Calu3 (cell line): ENCODE results near the gene SH3RF2. TPM values are rescaled to one million over a fixed set of nuclear protein-coding genes. Genes with fewer than 3 reads are reported as not detected.
"Not testable (repeated sequence)": the region's sequence is repeated elsewhere in the genome, so short reads cannot be mapped to it uniquely, and the experiment has no call there.

Experiments used
- Bru-seq: library from RNA; stranded (reverse); fragments of 400-500 nt; gene quantifications from one replicate; lab custom pipeline; 2021; lab: Mats Ljungman, UMichigan
- BruChase-seq, 2 experiments: library from RNA; stranded (reverse); fragments of 400-500 nt; gene quantifications; one replicate each; lab custom pipeline; 2021; lab: Mats Ljungman, UMichigan
- BruUV-seq: library from RNA; stranded (reverse); fragments of 400-500 nt; replicated peaks from 2 replicates; lab custom pipeline; 2021; lab: Mats Ljungman, UMichigan
- CTCF ChIA-PET: fragments of 300-600 bp; sonication (Branson Sonifier 250); formaldehyde crosslinking; loops from one replicate; lab custom pipeline; 2022; ENCODE audit warnings: antibody characterized with exemption; lab: Charles Lee
- DNase-seq: peaks from one replicate; pipeline ENCODE4 v3.0.0; 2022
- H3K27ac Mint-ChIP-seq: one replicate; pipeline ENCODE4 v1.8.0; 2022; ENCODE audit warnings: mixed read lengths; ENCODE audit not compliant: unreplicated experiment
- H3K27me3 Mint-ChIP-seq: one replicate; pipeline ENCODE4 v1.8.0; 2022; ENCODE audit warnings: mixed read lengths; ENCODE audit not compliant: unreplicated experiment
- H3K36me3 Mint-ChIP-seq: one replicate; pipeline ENCODE4 v1.8.0; 2022; ENCODE audit warnings: mild to moderate bottlenecking, moderate library complexity, mixed read lengths; ENCODE audit not compliant: insufficient read depth, unreplicated experiment
- H3K4me1 Mint-ChIP-seq: one replicate; pipeline ENCODE4 v1.8.0; 2022; ENCODE audit warnings: mild to moderate bottlenecking, low read depth, mixed read lengths; ENCODE audit not compliant: unreplicated experiment
- H3K4me3 Mint-ChIP-seq: one replicate; pipeline ENCODE4 v1.8.0; 2022; ENCODE audit warnings: mild to moderate bottlenecking, low read depth, moderate library complexity, mixed read lengths; ENCODE audit not compliant: unreplicated experiment
- H3K9me3 Mint-ChIP-seq: one replicate; pipeline ENCODE4 v1.8.0; 2022; ENCODE audit warnings: low read depth, mixed read lengths; ENCODE audit not compliant: unreplicated experiment
- CTCF ChIP-seq: fragments of 200-600 bp; IDR thresholded peaks from one replicate; pipeline ENCODE4 v1.8.0; 2022; ENCODE audit warnings: antibody characterized with exemption; ENCODE audit not compliant: unreplicated experiment
- intact Hi-C: fragments of 100-400 bp; cut with micrococcal nuclease; formaldehyde crosslinking; loops from one replicate; pipeline ENCODE4 v1.10.0; 2022; ENCODE audit not compliant: unreplicated experiment
- long read RNA-seq: library from polyadenylated mRNA; stranded (forward); transcript quantifications from one replicate; pipeline ENCODE4 v2.0.0, GENCODE V29; 2022
- total RNA-seq: library from RNA; stranded (reverse); gene quantifications from 2 replicates; pipeline ENCODE4 v1.2.3, GENCODE V29; 2022

SH3RF2 gene
- total RNA-seq (21.9 and 25.1 TPM in 2 replicates), Bru-seq, nascent RNA (percentile 82 among the genes with signal in this experiment), BruChase-seq, experiment 1, labeled RNA remaining after a 6-hour chase (percentile 67 among the genes with signal in this experiment), BruChase-seq, experiment 2, labeled RNA remaining after a 2-hour chase (percentile 70 among the genes with signal in this experiment)
- long read RNA-seq, partial matches to known transcripts: 5 of 11 reads
- long read RNA-seq, other reads (novel, unspliced or antisense): 6 of 11 reads

- peak; percentile 76 for DNase-seq
Measured at GRCh38 chr5:145936401-145937131, at the start of gene SH3RF2. Gene SH3RF2 (plus strand): TSS chr5:145936578. CDS start chr5:145937929, 1,351 bp downstream.

GRCh38 chr5:145887217-145887616 is 49.2 kb upstream of the SH3RF2 start:
- Mint-ChIP-seq H3K9me3 (peaks cover 4% of the 10 kb centered on the region), H3K4me1 (no peaks in the 10 kb centered on the region), H3K27me3 (no peaks in the 10 kb centered on the region), H3K4me3 (no peak overlapping the region), H3K36me3 (no peaks in the 10 kb centered on the region), H3K27ac (no peak overlapping the region)
- intact Hi-C loops: loop anchor here (2.0 to 5.0 kb wide), 4 partner anchors 60 to 1685 kb away; no protein-coding TSS in a partner anchor
- no TSS peak for BruUV-seq
- no peak for TF ChIP-seq CTCF
- no peak for DNase-seq
- CTCF ChIA-PET: interaction anchor here (1.1 to 2.0 kb wide), 4 partner anchors 30 to 1684 kb away, joined by 3 to 9 read pairs (median 6); partner anchors contain the start of gene PRELID2

More at GRCh38 chr5:145936401-145937131, at the start of gene SH3RF2:
- intact Hi-C loops: loop anchor here (2.0 kb wide), 4 partner anchors 42 to 112 kb away; partner anchors contain the start of gene PRELID2
- H3K4me1 Mint-ChIP-seq: peaks cover 73% of the 10 kb centered on the region
- TF ChIP-seq CTCF: no peak
- peaks cover 42% of the 10 kb centered on the region for H3K36me3 Mint-ChIP-seq
- H3K4me3 Mint-ChIP-seq: peak within 1 kb of the TSS; percentile 76
- no peaks in the 10 kb centered on the region for H3K27me3 Mint-ChIP-seq
- BruUV-seq: TSS peak; percentile 8
- H3K9me3 Mint-ChIP-seq: no peaks in the 10 kb centered on the region
- H3K27ac Mint-ChIP-seq: peak within 1 kb of the TSS; percentile 73
- CTCF ChIA-PET: interaction anchor here (0.5 to 1.9 kb wide), 5 partner anchors 9 to 112 kb away, joined by 3 to 12 read pairs (median 5); no protein-coding TSS in a partner anchor

GRCh38 chr5:145887976-145888574 is 48.3 kb upstream of the SH3RF2 start:
- no peak overlapping the region for H3K27ac Mint-ChIP-seq
- no peaks in the 10 kb centered on the region for H3K36me3 Mint-ChIP-seq
- intact Hi-C loops: loop anchor here (2.0 to 5.0 kb wide), 5 partner anchors 53 to 1686 kb away; partner anchors contain the start of gene PRELID2
- H3K4me3 Mint-ChIP-seq: no peak overlapping the region
- BruUV-seq: no TSS peak
- TF ChIP-seq CTCF: peak; percentile 74
- no peaks in the 10 kb centered on the region for H3K27me3 Mint-ChIP-seq
- DNase-seq: peak; percentile 72
- H3K4me1 Mint-ChIP-seq: no peaks in the 10 kb centered on the region
- CTCF ChIA-PET: interaction anchor here (0.6 to 2.0 kb wide), 15 partner anchors 15 to 1717 kb away, joined by 3 to 15 read pairs (median 3); partner anchors contain the start of genes KCTD16, PRELID2 and YIPF5
- peaks cover 4% of the 10 kb centered on the region for H3K9me3 Mint-ChIP-seq

- H3K4me3 Mint-ChIP-seq: no peak overlapping the region
Measured at GRCh38 chr5:145889611-145890010, 46.8 kb upstream of the SH3RF2 start.

GRCh38 chr5:145891378-145891777 is 45.0 kb upstream of the SH3RF2 start:
- H3K9me3 Mint-ChIP-seq, H3K4me1 Mint-ChIP-seq, BruUV-seq, H3K36me3 Mint-ChIP-seq, DNase-seq, H3K4me3 Mint-ChIP-seq, H3K27ac Mint-ChIP-seq, H3K27me3 Mint-ChIP-seq, intact Hi-C loops, CTCF ChIA-PET: not testable (repeated sequence)

More at GRCh38 chr5:145889611-145890010, 46.8 kb upstream of the SH3RF2 start:
- no peaks in the 10 kb centered on the region for H3K36me3 Mint-ChIP-seq
- intact Hi-C loops: loop anchor here (2.0 to 5.0 kb wide), 4 partner anchors 55 to 1687 kb away; partner anchors contain the start of gene PRELID2
- H3K4me1 Mint-ChIP-seq: peaks cover 7% of the 10 kb centered on the region
- no peak for DNase-seq
- BruUV-seq: no TSS peak
- TF ChIP-seq CTCF: no peak
- no peaks in the 10 kb centered on the region for H3K27me3 Mint-ChIP-seq
- H3K27ac Mint-ChIP-seq: no peak overlapping the region
- peaks cover 4% of the 10 kb centered on the region for H3K9me3 Mint-ChIP-seq
- CTCF ChIA-PET: no interaction called here
